ENCODE measurements around the gene TMEM63B. TPM values are rescaled to one million over a fixed set of nuclear protein-coding genes. Genes with fewer than 3 reads are reported as not detected.

TMEM63B gene
- total and polyA plus RNA-seq, 2 of the 8 experiments (the other 6 are each of a cell fraction or from before 2014, with no cell fraction given), result 61.1 to 96.8 TPM

GRCh38 chr6:44111434-44112417 is 15.6 kb upstream of the TMEM63B start:
- Histone ChIP-seq H3K18ac (ENCODE audit: extremely low read depth, low read length) (no peak overlapping the region), H3K23me2 (ENCODE audit: low read depth, low read length) (no peaks in the 10 kb centered on the region; the same call in 1 of the 2 replicates), H3K14ac (ENCODE audit: insufficient read length) (no peak overlapping the region), H3K36me3 (ENCODE audit: control insufficient read depth in 2 of 4, insufficient read depth in 4 of 4, low read length in 3 of 4) (peaks cover 14 to 65% (median 29%) of the 10 kb centered on the region in 4 experiments), H3K4ac (replicated peaks; ENCODE audit: insufficient read length, low read depth, low read length) (no peak overlapping the region), H3K79me1 (ENCODE audit: low read depth, low read length) (peaks cover 5% of the 10 kb centered on the region), H2AK5ac (ENCODE audit: low read depth, low read length) (no peak overlapping the region), H2BK15ac (ENCODE audit: low read length) (no peak overlapping the region), H4K8ac (ENCODE audit: extremely low read depth, insufficient read depth, low read length) (no peak overlapping the region), H2AFZ (ENCODE audit: low read length) (no peak overlapping the region), H3K4me1 (replicated peaks in 1 of 4; ENCODE audit: control insufficient read depth in 3 of 4, insufficient read depth in 4 of 4, low read length in 3 of 4) (no peaks in the 10 kb centered on the region), H3K4me2 (ENCODE audit: insufficient read depth in 1 of 2, low read depth in 2 of 2, low read length in 2 of 2) (no peak overlapping the region), H3K9ac (replicated peaks in 1 of 4; ENCODE audit: extremely low read depth in 1 of 4, low read depth in 3 of 4, low read length in 3 of 4) (no peak overlapping the region; a peak in 1 of 7 replicates), H2BK12ac (ENCODE audit: low read depth, low read length) (no peak overlapping the region), H4K20me1 (replicated peaks in 1 of 2; ENCODE audit: control insufficient read depth in 1 of 2, insufficient read depth in 2 of 2, low read length in 2 of 2) (peaks cover 5 to 25% of the 10 kb centered on the region in 2 experiments), H4K5ac (ENCODE audit: insufficient read length, low read depth, low read length) (no peak overlapping the region), H3K23ac (ENCODE audit: insufficient read length) (no peak overlapping the region), H3K56ac (replicated peaks; ENCODE audit: insufficient read length, low read depth, low read length) (no peak overlapping the region), H2BK120ac (replicated peaks; ENCODE audit: low read depth, low read length) (no peak overlapping the region), H3K27ac (ENCODE audit: low read depth, low read length) (no peak overlapping the region), H2BK20ac (ENCODE audit: low read length) (no peak overlapping the region), H3K4me3 (ENCODE audit: extremely low read depth in 1 of 4, insufficient read depth in 2 of 4, low read depth in 3 of 4, low read length in 4 of 4) (no peak overlapping the region), H2BK5ac (ENCODE audit: low read depth, low read length) (no peak overlapping the region), H3K79me2 (ENCODE audit: control insufficient read depth in 1 of 2, insufficient read depth in 2 of 2, low read length in 2 of 2) (peaks cover 3 to 32% of the 10 kb centered on the region in 2 experiments), H3K27me3 (replicated peaks in 1 of 4; ENCODE audit: control insufficient read depth in 3 of 4, extremely low read depth in 1 of 4, insufficient read depth in 3 of 4, low read length in 3 of 4) (no peaks in the 10 kb centered on the region), H4K91ac (replicated peaks; ENCODE audit: insufficient read length, low read length) (no peak overlapping the region), H3K9me3 (ENCODE audit: insufficient read depth in 2 of 2, low read depth in 1 of 2, low read length in 1 of 2) (no peaks in the 10 kb centered on the region)
- no peak for DNase-seq (ENCODE audit: low read depth in 1 of 2, low spot score in 2 of 2)
- no peak for FAIRE-seq
- TF ChIP-seq, protein P1, sequence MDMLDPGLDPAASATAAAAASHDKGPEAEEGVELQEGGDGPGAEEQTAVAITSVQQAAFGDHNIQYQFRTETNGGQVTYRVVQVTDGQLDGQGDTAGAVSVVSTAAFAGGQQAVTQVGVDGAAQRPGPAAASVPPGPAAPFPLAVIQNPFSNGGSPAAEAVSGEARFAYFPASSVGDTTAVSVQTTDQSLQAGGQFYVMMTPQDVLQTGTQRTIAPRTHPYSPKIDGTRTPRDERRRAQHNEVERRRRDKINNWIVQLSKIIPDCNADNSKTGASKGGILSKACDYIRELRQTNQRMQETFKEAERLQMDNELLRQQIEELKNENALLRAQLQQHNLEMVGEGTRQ (IDR thresholded peaks at IDR 0.05; ENCODE audit: low read length), result no peak
- CTCF ChIA-PET (ENCODE audit: partially characterized antibody), result interaction anchor here (0.8 to 22.5 kb wide), 15 partner anchors 10 to 175 kb away, joined by 3 to 255 read pairs (median 5); no protein-coding TSS in a partner anchor
- POLR2A ChIA-PET (ENCODE audit: partially characterized antibody), result interaction anchor here (0.6 to 3.1 kb wide), 12 partner anchors 9 to 232 kb away, joined by 3 to 15 read pairs (median 4); partner anchors contain the start of gene HSP90AB1
- 82% methylated on average over 6 of the region's 6 CpGs; no CpG with 5 or more reads in 1 of the 2 experiments for WGBS, 2 experiments (ENCODE audit: extremely low coverage in 1 of 2, insufficient coverage in 1 of 2, insufficient read length in 1 of 2, insufficient replicate concordance in 2 of 2, low coverage in 1 of 2, low lambda C conversion rate in 2 of 2, missing lambda C conversion rate in 1 of 2)

Measured in H1 (cell line).